Colon (tissue), 2 donors: ENCODE results near the gene PRKAG3.
"Not testable (repeated sequence)": the region's sequence is repeated elsewhere in the genome, so short reads cannot be mapped to it uniquely, and the experiment has no call there.

Experiments used
- FAIRE-seq: peaks from 2 replicates; lab custom pipeline; 2012; peaks lifted over from hg19 to GRCh38; lab: Jason Lieb, UNC
- donor health status: control.
- donor health status: control.

Gene PRKAG3

GRCh38 chr2:218780851-218781690 is 50.5 kb downstream of the PRKAG3 start:
- no peak for FAIRE-seq

- no peak for FAIRE-seq
Observed at GRCh38 chr2:218780046-218780445, 51.6 kb downstream of the PRKAG3 start.

- FAIRE-seq, result no peak
Observed at GRCh38 chr2:218777276-218777990, 54.2 kb downstream of the PRKAG3 start.

GRCh38 chr2:218776488-218776887 is 55.1 kb downstream of the PRKAG3 start:
- FAIRE-seq, result no peak

DNA sequence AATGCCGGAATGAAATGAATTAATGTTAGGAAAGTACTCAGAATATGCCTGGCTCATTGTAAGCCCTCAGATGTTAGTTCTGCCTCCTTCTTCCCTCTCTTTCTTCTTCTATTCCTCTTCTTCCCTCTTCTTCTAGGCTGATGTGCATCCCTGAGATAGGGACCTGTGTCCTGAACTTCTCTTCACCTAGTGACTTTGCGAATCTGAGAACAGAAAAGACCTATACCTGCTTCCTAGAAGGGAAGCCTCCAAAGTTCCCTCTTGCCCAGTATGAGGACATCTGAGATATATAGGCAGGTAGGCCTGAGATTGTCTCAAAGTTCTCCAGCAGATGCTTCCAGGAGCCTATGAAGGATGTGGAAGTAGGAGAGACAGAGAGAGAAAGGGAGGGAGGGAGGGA is 57.7 kb downstream of the PRKAG3 start:
- no peak for FAIRE-seq

GRCh38 chr2:218772759-218773158 is 58.8 kb downstream of the PRKAG3 start:
- FAIRE-seq, result not testable (repeated sequence)
